ENCODE results near the gene RASSF6.

GRCh38 chr4:73646117-73646516 is 25.9 kb upstream of the RASSF6 start:
- TF ChIP-seq BHLHE40 (IDR thresholded peaks at IDR 0.05; ENCODE audit: borderline replicate concordance) = no peak
- no peak for TF ChIP-seq FOXK2 (IDR thresholded peaks at IDR 0.05)
- TF ChIP-seq ARNT (IDR thresholded peaks at IDR 0.05) = no peak
